Spleen (tissue), 7 donors: ENCODE results near the gene GPT2.

Experiments used
- CTCF ChIP-seq, 11 experiments: fragments of 200-600 bp in 7 of 11; fragments of 450-650 bp in 4 of 11; sonication (generic) in 4 of 11; IDR thresholded peaks in 8 of 11; conservative IDR thresholded peaks in 3 of 11; 1 replicate in 7 of 11; 2 replicates in 4 of 11; pipeline versions ENCODE4 v1.4.0 to v1.8.0; 2016 to 2021; ENCODE audit warnings: antibody characterized with exemption in 11 of 11, inconsistent platforms in 4 of 11, mild to moderate bottlenecking in 1 of 11
- POLR2A ChIP-seq, 3 donors: fragments of 450-650 bp; IDR thresholded peaks; one replicate each; pipeline ENCODE4 v1.5.1; 2017; ENCODE audit warnings: antibody characterized with exemption in 3 of 3, mild to moderate bottlenecking in 1 of 3
- POLR2AphosphoS5 ChIP-seq, 3 donors: sonication (generic); formaldehyde crosslinking; IDR thresholded peaks; one replicate each; pipeline ENCODE4 v1.5.1; 2017; ENCODE audit warnings: antibody characterized with exemption in 3 of 3
- donor health status: DM: no; HTN: no; CAD: no; lungs with moderate emphysema.
- donor health status: DM: no; HTN: no; CAD: no.
- donor health status: DM: no; HTN: no; CAD: no.

- TF ChIP-seq CTCF (IDR thresholded peaks at IDR 0.05 in 8 of 11, conservative IDR thresholded peaks at IDR 0.05 in 3 of 11) (no peak), POLR2AphosphoS5 (IDR thresholded peaks at IDR 0.05) (no peak), POLR2A (IDR thresholded peaks at IDR 0.05) (no peak)
These were observed 85.9 kb downstream of the GPT2 start for GRCh38 chr16:46970089-46970488.
